HCT116 (cell line): ENCODE measurements around the gene PCCA. TPM values are rescaled to one million over a fixed set of nuclear protein-coding genes. Genes with fewer than 3 reads are reported as not detected.

Experiments
- ATAC-seq: fragments of 200-7000 bp; cut with Tn5 transposase; 2 replicates; pipeline ENCODE4 v1.9.1; 2020; ENCODE audit warnings: mild to moderate bottlenecking, moderate library complexity
- BruUV-seq: library from RNA; stranded (reverse); fragments of 400-500 nt; replicated peaks from 2 replicates; lab custom pipeline; 2021; lab: Mats Ljungman, UMichigan
- CTCF ChIA-PET: fragments of 300-600 bp; sonication (Branson Sonifier 250); formaldehyde crosslinking; loops from one replicate; lab custom pipeline; 2021; ENCODE audit warnings: antibody characterized with exemption; lab: Charles Lee
- POLR2A ChIA-PET: fragments of 300-600, 350-600 bp; sonication (Branson Sonifier 250); formaldehyde crosslinking; loops from one replicate; lab custom pipeline; 2021; ENCODE audit warnings: antibody characterized with exemption; lab: Charles Lee
- RAD21 ChIA-PET, 2 experiments: fragments of 300-600 bp; sonication (Branson Sonifier 250); formaldehyde crosslinking; loops; one replicate each; lab custom pipeline; 2023; ENCODE audit warnings: low total read pairs in 2 of 2; ENCODE audit not compliant: uncharacterized antibody in 2 of 2, unreplicated experiment in 2 of 2, low non-redundant PET in 1 of 2; lab: Charles Lee
- DNase-seq: peaks from one replicate; pipeline ENCODE4 v3.0.0-alpha.2; 2010; ENCODE audit warnings: low read depth, low spot score
- H2AFZ ChIP-seq: fragments of 200-600 bp; shearing (Covaris generic), sonication (generic); 2 replicates; pipeline ENCODE4 v1.6.1; 2017; ENCODE audit warnings: low read depth, mixed run types, mixed read lengths, antibody characterized with exemption, low read length; ENCODE audit not compliant: poor library complexity, severe bottlenecking
- H3K27ac ChIP-seq: 2 replicates; pipeline ENCODE4 v1.5.1; 2012; ENCODE audit warnings: low read depth, low read length
- H3K27me3 ChIP-seq: fragments of 200-600 bp; sonication (generic); 2 replicates; pipeline ENCODE4 v1.6.1; 2016; ENCODE audit warnings: mixed run types, low read length, mixed read lengths; ENCODE audit not compliant: insufficient read depth
- H3K36me3 ChIP-seq, 2 experiments: fragments of 200-500 bp in 1 of 2; fragments of 200-600 bp in 1 of 2; sonication (Bioruptor generic) in 1 of 2; sonication (generic) in 1 of 2; 2 replicates each; pipeline versions ENCODE4 v1.5.1 to v1.6.1; 2014 to 2016; ENCODE audit warnings: low read length in 2 of 2, inconsistent platforms in 1 of 2, mixed read lengths in 1 of 2, mixed run types in 1 of 2; ENCODE audit not compliant: insufficient read depth in 2 of 2, control insufficient read depth in 1 of 2
- H3K4me1 ChIP-seq, 2 experiments: fragments of 200-600 bp in 1 of 2; sonication (generic) in 1 of 2; 2 replicates each; pipeline versions ENCODE4 v1.5.1 to v1.6.1; 2012 to 2017; ENCODE audit warnings: low read length in 2 of 2, inconsistent platforms in 1 of 2, mild to moderate bottlenecking in 1 of 2, mixed read lengths in 1 of 2, mixed run types in 1 of 2, moderate library complexity in 1 of 2; ENCODE audit not compliant: insufficient read depth in 2 of 2, control insufficient read depth in 1 of 2
- H3K4me2 ChIP-seq: fragments of 200-600 bp; sonication (generic); 2 replicates; pipeline ENCODE4 v1.6.1; 2017; ENCODE audit warnings: mixed run types, low read length, mixed read lengths
- H3K4me3 ChIP-seq, 2 experiments: fragments of 200-600 bp in 1 of 2; sonication (generic) in 1 of 2; replicated peaks in 1 of 2; 2 replicates each; pipeline ENCODE4 v1.5.1; 2011 to 2016; ENCODE audit warnings: low read length in 2 of 2, control low read depth in 1 of 2, low read depth in 1 of 2, mild to moderate bottlenecking in 1 of 2, mixed read lengths in 1 of 2, mixed run types in 1 of 2
- H3K79me2 ChIP-seq: fragments of 200-600 bp; sonication (generic); 2 replicates; pipeline ENCODE4 v1.6.1; 2017; ENCODE audit warnings: mild to moderate bottlenecking, mixed run types, low read length, moderate library complexity, mixed read lengths; ENCODE audit not compliant: insufficient read depth
- H3K9ac ChIP-seq: fragments of 200-600 bp; sonication (generic); 2 replicates; pipeline ENCODE4 v1.6.1; 2016; ENCODE audit warnings: low read length, mixed read lengths
- H3K9me2 ChIP-seq: fragments of 200-600 bp; sonication (generic), shearing (Covaris generic); 2 replicates; pipeline ENCODE4 v1.6.1; 2017; ENCODE audit warnings: mixed run types, mild to moderate bottlenecking, moderate library complexity; ENCODE audit not compliant: insufficient read depth
- H3K9me3 ChIP-seq, 2 experiments: fragments of 200-500 bp in 1 of 2; fragments of 200-600 bp in 1 of 2; sonication (Bioruptor generic) in 1 of 2; sonication (generic) in 1 of 2; 2 replicates each; pipeline ENCODE4 v1.6.1; 2014 to 2017; ENCODE audit warnings: low read length in 2 of 2, mixed read lengths in 2 of 2, inconsistent platforms in 1 of 2, low read depth in 1 of 2, mild to moderate bottlenecking in 1 of 2, mixed run types in 1 of 2, moderate library complexity in 1 of 2; ENCODE audit not compliant: control insufficient read depth in 1 of 2, insufficient read depth in 1 of 2
- H4K20me1 ChIP-seq: fragments of 200-600 bp; sonication (generic), shearing (Covaris generic); 2 replicates; pipeline ENCODE4 v1.6.1; 2017; ENCODE audit warnings: mixed run types, mild to moderate bottlenecking, moderate library complexity; ENCODE audit not compliant: insufficient read depth
- ATF3 ChIP-seq: IDR thresholded peaks from 2 replicates; pipeline ENCODE4 v1.6.1; 2012
- CBX3 ChIP-seq: IDR thresholded peaks from 2 replicates; pipeline ENCODE4 v1.6.1; 2012; ENCODE audit warnings: low read depth
- ELF1 ChIP-seq: IDR thresholded peaks from 2 replicates; pipeline ENCODE4 v1.6.1; 2012; ENCODE audit warnings: low read depth, borderline replicate concordance
- EZH2 ChIP-seq: fragments of 200-600 bp; sonication (generic); IDR thresholded peaks from 2 replicates; pipeline ENCODE4 v1.6.1; 2017; ENCODE audit warnings: antibody characterized with exemption, mixed run types
- EZH2phosphoT487 ChIP-seq: fragments of 200-600 bp; IDR thresholded peaks from 2 replicates; pipeline ENCODE4 v1.6.1; 2018; ENCODE audit warnings: antibody characterized with exemption, borderline replicate concordance
- FOSL1 ChIP-seq: IDR thresholded peaks from 2 replicates; pipeline ENCODE4 v1.6.1; 2012; ENCODE audit warnings: low read depth
- JUND ChIP-seq: IDR thresholded peaks from 2 replicates; pipeline ENCODE4 v1.6.1; 2012
- POLR2A ChIP-seq: IDR thresholded peaks from 2 replicates; pipeline ENCODE4 v1.7.0; 2011; ENCODE audit warnings: borderline replicate concordance; ENCODE audit not compliant: insufficient read depth, insufficient read length; ENCODE audit errors: extremely low read depth
- POLR2AphosphoS5 ChIP-seq: IDR thresholded peaks from 2 replicates; pipeline ENCODE4 v1.6.1; 2011; ENCODE audit warnings: mild to moderate bottlenecking, low read depth, low read length, moderate library complexity
- RAD21 ChIP-seq: IDR thresholded peaks from 2 replicates; pipeline ENCODE4 v1.6.1; 2012; ENCODE audit warnings: low read depth, mild to moderate bottlenecking
- REST ChIP-seq: IDR thresholded peaks from 2 replicates; pipeline ENCODE4 v1.6.1; 2012; ENCODE audit warnings: low read depth
- SIN3A ChIP-seq: IDR thresholded peaks from 2 replicates; pipeline ENCODE4 v1.6.1; 2012; ENCODE audit warnings: low read depth
- SP1 ChIP-seq: IDR thresholded peaks from 2 replicates; pipeline ENCODE4 v1.6.1; 2012; ENCODE audit warnings: low read depth
- TCF7L2 ChIP-seq: IDR thresholded peaks from 2 replicates; pipeline ENCODE4 v1.7.0; 2011; ENCODE audit warnings: borderline replicate concordance, inconsistent platforms; ENCODE audit not compliant: insufficient read depth, insufficient read length; ENCODE audit errors: extremely low read depth
- ZNF274 ChIP-seq: fragments of 200-500 bp; sonication (Bioruptor generic); IDR thresholded peaks from 2 replicates; pipeline ENCODE4 v1.6.1; 2014; ENCODE audit warnings: mild to moderate bottlenecking, low read depth, low read length, inconsistent platforms
- intact Hi-C: fragments of 100-400 bp; cut with micrococcal nuclease; formaldehyde crosslinking; loops from 2 replicates; pipeline ENCODE4 v1.10.0; 2022
- total RNA-seq: library from RNA; stranded (reverse); gene quantifications from one replicate; pipeline ENCODE4 v1.2.1, GENCODE V29; 2021; ENCODE audit not compliant: unreplicated experiment
- TF ChIP-seq, protein P1 (sequence below): IDR thresholded peaks from 2 replicates; pipeline ENCODE4 v1.6.1; 2012

Gene PCCA
- total RNA-seq, 1 experiment from 2014 or later = 23.0 TPM

DNA sequence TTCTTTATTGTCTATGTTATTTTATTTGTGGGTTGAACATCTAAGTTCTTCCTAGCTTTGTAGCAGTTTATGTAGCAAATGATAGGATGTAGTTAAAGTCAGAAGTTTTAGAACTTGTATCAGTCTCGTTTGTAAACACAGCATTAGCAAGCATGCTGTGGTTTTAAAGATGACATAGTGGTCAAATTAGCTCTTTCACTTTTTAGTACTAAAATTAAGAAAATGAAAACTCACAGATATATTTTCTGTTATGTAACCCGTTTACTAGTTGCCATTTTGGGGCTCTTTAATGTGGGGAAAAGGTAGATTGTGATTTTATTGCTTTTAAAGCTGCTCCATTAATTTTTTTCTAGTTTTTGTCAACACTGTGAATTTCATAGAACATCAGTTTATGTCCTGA, 216.5 kb downstream of the PCCA start:
- H3K27ac ChIP-seq = no peak overlapping the region
- no peaks in the 10 kb centered on the region for H3K36me3 ChIP-seq
- no peaks in the 10 kb centered on the region for H3K9me3 ChIP-seq
- H2AFZ ChIP-seq = no peak overlapping the region
- ChIA-PET POLR2A (no interaction called here), CTCF (no interaction called here), RAD21 (no interaction called here)
- H4K20me1 ChIP-seq = no peaks in the 10 kb centered on the region
- no peak overlapping the region for H3K9ac ChIP-seq
- no peaks in the 10 kb centered on the region for H3K4me1 ChIP-seq
- intact Hi-C loops = no loop called here
- no peak overlapping the region for H3K4me3 ChIP-seq
- H3K9me2 ChIP-seq = no peaks in the 10 kb centered on the region
- TF ChIP-seq SP1 = no peak
- no peak for TF ChIP-seq EZH2phosphoT487
- TF ChIP-seq FOSL1 = no peak
- TF ChIP-seq JUND = no peak
- no peak for TF ChIP-seq EZH2
- no peak for TF ChIP-seq SIN3A
- TF ChIP-seq POLR2AphosphoS5 = no peak
- TF ChIP-seq REST = no peak
- TF ChIP-seq ATF3 = no peak
- TF ChIP-seq, protein P1, sequence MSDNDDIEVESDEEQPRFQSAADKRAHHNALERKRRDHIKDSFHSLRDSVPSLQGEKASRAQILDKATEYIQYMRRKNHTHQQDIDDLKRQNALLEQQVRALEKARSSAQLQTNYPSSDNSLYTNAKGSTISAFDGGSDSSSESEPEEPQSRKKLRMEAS = no peak
- TF ChIP-seq TCF7L2 = no peak
- no peak for TF ChIP-seq POLR2A
- TF ChIP-seq ZNF274 = no peak
- TF ChIP-seq CBX3 = no peak
- no peak for TF ChIP-seq ELF1
- no peak for TF ChIP-seq RAD21
- ATAC-seq = no peak
- DNase-seq = no peak
- no peaks in the 10 kb centered on the region for H3K79me2 ChIP-seq
- no TSS peak for BruUV-seq
- no peaks in the 10 kb centered on the region for H3K27me3 ChIP-seq
- no peak overlapping the region for H3K4me2 ChIP-seq
